GM19455 (cell line): Measurements from ENCODE around the gene U2AF1.
"Not testable (repeated sequence)": the region's sequence is repeated elsewhere in the genome, so short reads cannot be mapped to it uniquely, and the experiment has no call there.

Experiments
- ATAC-seq: cut with Tn5 transposase; IDR thresholded peaks from one replicate; pipeline ENCODE4 v1.9.1; 2021; ENCODE audit not compliant: unreplicated experiment

The U2AF1 gene

GRCh38 chr21:43106965-43107793 is at the start of gene U2AF1:
U2AF1 (minus strand) TSS chr21:43107570; CDS start chr21:43107494, 76 bp downstream.
- peak; percentile 60 for ATAC-seq

GRCh38 chr21:43153601-43154000 is 46.2 kb upstream of the U2AF1 start:
- ATAC-seq, result not testable (repeated sequence)

DNA sequence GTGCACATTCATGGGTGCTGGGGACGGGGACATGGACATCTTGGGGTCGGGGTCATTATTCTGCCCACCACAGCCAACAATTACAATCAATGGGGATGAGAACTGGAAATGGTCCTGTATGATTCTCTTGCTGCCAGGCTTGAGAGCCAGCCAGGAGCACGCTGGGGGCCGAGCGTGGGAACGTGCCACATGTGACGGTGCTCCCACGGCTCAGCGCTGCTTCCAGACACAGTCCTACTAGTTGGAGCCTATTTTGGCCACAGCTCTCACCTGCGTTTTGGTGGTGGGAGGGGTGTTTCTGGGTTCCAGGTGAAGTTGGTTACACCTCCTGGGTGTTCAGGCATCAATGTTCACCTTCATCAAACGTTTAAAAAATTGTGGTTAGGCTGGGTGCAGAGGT is 42.0 kb upstream of the U2AF1 start:
- not testable (repeated sequence) for ATAC-seq

DNA sequence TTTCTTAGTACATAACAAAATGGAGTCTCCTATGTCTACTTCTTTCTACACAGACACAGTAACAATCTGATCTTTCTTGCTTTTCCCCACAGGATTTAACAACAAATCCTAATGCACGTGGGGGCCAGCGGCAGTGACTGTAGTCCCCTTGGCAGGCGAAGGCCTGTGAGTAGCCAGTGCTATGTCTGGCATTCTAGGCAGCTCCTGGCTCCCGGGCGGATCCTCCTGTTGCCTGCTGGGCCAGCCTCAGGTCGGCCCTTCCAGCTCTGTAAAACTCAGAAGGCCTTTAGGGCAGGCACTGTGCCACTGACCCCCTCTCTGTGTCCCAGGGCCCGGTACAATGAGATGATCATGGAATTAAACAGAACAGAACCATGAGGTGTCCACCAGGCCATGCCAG is 40.6 kb upstream of the U2AF1 start:
- not testable (repeated sequence) for ATAC-seq

GRCh38 chr21:43146637-43147036 is 39.3 kb upstream of the U2AF1 start:
- not testable (repeated sequence) for ATAC-seq

DNA sequence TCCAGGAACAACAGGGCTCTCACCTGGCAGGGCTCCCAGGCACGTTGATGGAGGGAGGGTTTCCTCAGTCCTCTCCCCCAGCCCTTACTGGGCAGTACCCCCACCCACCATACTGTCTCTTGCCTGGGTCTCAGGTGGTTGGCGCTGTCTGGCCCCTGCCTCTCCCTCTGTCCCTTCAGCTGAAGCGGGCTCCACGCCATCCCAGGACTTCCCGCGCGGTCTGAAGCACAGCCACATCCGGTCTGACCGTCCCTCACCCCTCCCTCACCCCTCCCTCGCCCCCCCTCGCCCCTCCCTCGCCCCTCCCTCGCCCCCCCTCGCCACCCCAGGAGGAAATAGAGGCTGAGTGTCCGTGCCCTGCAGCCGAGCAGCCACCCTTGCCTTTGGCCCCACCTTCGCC is 34.0 kb upstream of the U2AF1 start:
- ATAC-seq, result not testable (repeated sequence)

DNA sequence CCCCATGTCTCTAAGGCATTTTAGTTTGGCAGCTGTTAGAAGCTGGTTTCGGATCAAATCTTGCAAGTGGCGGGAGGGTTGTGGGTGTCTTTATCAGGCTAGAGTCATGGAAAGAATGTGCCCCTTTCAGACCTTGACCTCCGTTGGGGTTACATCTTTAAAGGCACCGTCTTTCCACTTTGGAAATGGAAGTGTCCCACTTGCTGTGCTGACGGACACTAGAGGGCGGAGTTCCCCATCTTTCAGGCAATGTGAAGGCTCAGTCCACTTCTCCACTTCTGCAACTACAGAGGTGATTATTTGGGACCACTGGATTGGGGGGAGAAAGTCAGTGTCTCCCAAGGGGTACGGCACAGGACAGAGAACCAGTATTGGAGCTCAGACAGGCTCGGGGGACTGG is 31.6 kb upstream of the U2AF1 start:
- not testable (repeated sequence) for ATAC-seq

DNA sequence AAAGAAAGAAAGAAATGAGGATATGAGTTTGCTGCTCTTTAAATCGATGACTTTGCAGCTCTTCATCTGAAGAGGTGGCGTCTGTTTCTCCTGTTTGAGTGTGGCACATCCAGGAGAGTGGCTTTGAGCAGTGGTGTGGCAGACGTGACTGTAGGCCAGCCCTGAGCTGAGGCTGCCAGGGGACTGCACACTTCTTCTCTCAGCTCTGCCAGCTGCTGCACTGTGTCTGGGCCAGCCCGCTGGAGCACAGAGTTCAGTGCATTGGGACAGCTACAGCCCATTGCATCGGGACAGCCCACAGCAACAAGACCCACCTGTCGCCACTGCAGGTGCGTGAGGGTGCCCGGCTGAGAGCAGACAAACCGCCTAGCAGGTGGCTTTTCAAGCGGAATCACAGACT is 27.1 kb upstream of the U2AF1 start:
- ATAC-seq, result not testable (repeated sequence)

DNA sequence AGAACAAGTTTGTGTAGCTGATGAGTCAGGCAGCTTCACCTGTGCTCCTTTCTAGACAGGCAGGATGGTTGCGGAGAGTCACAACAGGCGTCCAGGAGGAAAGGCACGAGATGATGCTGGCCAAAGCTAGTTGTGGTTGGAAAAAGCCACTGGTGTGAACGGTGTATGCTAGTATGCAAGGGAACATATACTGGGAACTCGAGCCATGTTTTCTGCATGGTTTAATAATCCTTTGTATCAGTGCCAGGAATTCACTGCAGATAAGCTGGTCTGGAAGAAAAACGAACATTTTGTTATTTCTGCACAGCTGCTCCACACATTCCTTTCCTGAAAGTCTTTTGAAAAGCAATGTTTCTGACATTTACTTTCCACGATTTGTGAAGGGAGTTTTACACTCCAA is 22.7 kb upstream of the U2AF1 start:
- not testable (repeated sequence) for ATAC-seq

GRCh38 chr21:43115956-43116355 is 8.6 kb upstream of the U2AF1 start:
- not testable (repeated sequence) for ATAC-seq

DNA sequence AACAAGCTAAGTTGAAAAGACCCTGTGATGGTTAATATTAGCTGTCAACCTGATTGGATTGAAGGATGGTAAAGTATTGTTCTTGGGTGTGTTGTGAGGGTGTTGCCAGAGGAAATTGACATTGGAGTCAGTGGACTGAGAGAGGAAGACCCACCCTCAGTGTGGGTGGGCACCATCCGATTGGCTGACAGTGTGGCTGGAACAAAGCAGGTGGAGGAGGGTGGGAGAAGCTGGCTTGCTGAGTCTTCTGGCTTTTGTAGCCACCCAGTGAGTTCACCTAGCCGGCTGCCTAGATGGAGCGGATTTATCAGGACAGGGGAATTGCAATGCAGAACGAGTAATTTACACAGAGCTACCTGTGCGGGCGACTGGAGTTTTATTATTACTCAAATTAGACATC is 7.1 kb upstream of the U2AF1 start:
- not testable (repeated sequence) for ATAC-seq

DNA sequence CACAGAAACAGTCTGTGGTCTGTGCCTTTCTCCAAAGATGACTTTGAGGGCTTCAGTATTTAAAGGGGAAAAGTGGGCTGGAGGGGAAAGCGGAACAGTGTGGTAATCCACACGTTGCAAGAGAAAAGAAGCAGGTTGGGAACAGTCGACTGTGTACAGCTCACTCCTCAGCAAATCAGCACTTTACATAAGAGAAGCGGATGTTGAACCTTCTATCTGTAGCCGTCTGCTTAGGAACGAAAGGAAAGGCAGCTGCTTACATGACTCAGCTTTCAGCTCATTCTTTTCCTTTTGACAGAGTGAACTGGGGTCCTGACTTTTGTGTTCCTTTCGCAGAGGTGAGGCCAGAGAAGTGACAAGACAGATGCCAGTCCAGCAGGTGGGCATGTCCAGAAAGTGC is 1.6 kb upstream of the U2AF1 start:
- ATAC-seq, result not testable (repeated sequence)

- ATAC-seq, result not testable (repeated sequence)
These were observed 807 bp upstream of the U2AF1 start for GRCh38 chr21:43108177-43108576.

DNA sequence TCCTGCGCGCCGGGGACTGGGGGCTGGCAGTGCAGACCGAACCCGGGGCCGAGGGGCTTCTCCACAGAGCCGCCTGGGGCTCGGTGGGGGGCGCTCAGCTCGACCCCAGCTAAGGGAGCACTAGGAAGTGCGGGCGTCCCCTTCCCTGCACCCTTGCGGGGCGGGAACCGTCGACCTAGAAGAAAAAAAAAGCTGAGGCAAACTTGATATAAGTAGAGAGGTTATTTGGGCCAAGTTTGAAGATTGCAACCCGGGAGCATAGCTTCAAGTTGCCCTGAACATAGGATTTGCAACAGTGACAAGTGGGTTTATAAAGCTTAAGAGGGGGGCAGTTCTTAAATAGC is 396 bp upstream of the U2AF1 start:
- not testable (repeated sequence) for ATAC-seq

DNA sequence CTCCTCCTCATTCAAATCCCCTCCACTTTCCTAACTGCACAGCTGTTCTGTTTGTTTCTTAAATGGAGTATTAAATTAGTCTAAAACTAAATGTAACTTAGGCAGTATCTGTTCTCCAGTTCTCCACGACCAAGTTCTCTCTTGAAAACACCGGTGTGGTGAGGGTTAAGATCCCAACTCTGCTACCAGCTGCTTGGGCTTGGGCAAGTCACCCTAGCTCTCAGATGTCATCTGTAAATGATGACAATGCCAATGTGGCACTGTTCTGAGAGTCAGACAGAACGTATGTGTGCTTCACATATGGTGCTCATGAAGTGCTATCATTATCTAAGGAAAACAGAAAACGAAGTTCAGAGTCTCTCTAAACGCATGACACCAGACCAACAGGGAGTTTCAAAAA is 2.7 kb downstream of the U2AF1 start:
- not testable (repeated sequence) for ATAC-seq

DNA sequence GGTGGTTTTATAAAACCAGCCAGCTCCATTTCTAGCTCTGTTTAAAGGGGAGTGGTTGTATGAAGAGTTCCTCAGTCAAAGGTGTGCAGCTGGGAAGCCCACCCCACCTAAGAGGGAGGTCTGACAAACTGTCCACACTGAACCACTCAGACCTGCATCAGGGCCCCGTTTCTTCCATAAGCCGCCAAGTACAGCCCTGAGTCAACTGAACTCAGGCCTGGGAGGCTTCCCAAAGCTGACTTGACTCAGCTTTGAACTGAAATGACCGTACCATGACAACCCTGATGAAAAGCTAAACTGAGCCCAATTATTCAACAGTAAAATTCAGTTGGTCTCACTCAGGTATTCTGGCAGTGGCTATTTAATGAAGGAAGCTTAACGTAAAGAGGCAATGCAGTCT is 5.1 kb downstream of the U2AF1 start:
- ATAC-seq, result not testable (repeated sequence)

DNA sequence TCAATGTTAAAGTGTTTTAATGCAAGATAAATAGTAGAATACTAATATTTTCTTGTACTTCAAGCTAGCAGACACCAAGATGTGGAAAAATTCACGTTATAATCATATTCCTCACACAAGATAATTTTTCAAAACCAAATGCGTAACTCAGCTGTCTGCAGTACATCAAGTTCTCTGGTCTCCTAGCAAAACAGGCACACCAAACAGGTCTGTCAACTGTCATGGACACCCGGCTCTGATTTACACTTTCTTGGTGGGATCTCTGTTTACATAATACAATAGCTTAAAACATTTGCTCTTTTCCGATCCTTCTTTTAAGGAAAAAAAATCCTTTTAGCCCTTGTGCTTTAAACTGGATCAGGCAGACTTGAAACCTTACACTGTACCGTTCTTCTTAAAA is 5.7 kb downstream of the U2AF1 start:
- ATAC-seq, result not testable (repeated sequence)

DNA sequence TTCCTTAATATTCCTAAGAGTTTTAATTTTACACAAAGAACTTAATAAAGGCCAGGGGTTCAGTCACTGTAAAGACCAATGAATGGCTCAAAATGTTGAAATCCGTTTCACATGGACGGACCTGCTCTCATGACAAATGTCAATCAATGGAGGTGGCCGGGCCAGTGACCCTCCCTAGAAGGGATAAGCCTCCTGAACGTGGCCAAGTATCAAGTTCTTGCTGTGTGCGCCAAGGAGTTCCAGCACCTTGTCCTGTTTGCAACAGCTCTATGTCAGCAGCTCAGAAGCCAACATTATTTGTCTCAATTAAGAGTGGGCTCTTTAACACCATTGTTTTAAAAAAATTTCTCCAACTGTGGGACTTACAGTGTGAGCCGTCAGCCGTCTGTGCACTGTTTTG is 6.4 kb downstream of the U2AF1 start:
- not testable (repeated sequence) for ATAC-seq

- ATAC-seq, result not testable (repeated sequence)
These were observed 15.3 kb downstream of the U2AF1 start for GRCh38 chr21:43091979-43092614.

DNA sequence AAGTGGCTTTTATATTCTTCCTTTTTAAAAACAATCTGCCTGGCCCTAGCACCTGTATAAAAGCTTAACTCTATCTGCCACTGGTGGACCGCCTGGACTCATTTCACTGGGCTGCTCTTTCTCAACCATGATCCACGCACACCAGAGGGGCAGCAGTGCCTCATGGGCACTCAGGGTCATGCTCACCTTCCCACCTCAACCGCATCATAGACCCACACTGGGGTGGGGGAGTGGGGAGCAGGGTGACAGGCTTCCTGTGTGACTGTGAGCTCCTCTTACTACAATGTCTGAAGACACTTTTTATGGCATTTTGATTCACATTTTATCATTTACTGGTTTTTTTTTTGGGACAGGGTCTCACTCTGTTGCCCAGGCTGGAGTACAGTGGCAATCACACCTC is 16.4 kb downstream of the U2AF1 start:
- ATAC-seq, result not testable (repeated sequence)

- not testable (repeated sequence) for ATAC-seq
These were observed 17.9 kb downstream of the U2AF1 start for GRCh38 chr21:43089463-43089862.

DNA sequence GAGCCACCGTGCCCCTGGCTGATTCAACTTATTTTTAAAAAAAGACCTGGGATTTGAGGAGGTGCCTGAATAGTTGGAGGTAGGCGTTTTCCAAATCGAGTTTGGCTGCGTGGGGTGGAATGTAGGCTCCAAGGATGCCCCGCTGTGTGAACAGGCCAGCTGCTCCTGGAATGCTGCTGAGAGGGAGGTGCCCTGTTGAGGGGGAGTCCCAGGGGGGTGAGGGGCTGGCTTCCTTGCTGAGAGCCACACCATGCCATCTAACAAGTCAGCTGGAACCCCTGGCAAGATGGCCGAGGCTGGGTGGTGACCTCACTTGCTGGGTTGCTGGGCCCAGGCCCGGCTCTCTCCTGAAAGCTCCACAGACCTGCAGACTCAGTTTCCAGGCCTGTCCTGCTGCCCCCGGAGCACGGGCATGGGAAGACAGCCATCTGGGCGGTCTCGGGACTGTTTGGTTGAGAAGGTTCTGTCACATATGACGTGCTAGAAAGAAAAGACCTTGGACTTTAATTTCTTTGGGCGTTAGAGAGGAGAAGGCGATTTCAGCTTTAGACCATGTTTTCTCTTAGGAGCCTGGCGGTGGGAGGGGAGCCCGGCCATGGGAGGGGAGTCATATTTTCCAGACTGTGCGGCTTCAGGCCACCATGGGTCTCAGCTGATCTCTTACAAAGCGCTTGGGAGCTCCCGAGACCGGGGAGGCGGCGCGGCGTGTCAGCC is 24.6 kb downstream of the U2AF1 start:
- ATAC-seq, result not testable (repeated sequence)
